Parathyroid adenoma (tissue), 2 donors: ENCODE measurements around the gene BICDL1.
"Not testable (repeated sequence)": the region's sequence is repeated elsewhere in the genome, so short reads cannot be mapped to it uniquely, and the experiment has no call there.

Source experiments
- H2AFZ ChIP-seq: fragments of 300-600 bp; sonication (generic); one replicate; pipeline ENCODE4 v1.7.0; 2017; ENCODE audit warnings: antibody characterized with exemption, mild to moderate bottlenecking
- H3K27ac ChIP-seq: fragments of 300-600 bp; sonication (generic); one replicate; pipeline ENCODE4 v1.7.0; 2017
- H3K27me3 ChIP-seq: fragments of 300-600 bp; sonication (generic); one replicate; pipeline ENCODE4 v1.7.0; 2017; ENCODE audit warnings: low read length; ENCODE audit not compliant: control insufficient read depth, insufficient read depth
- H3K36me3 ChIP-seq: fragments of 300-600 bp; sonication (generic); one replicate; pipeline ENCODE4 v1.7.0; 2017; ENCODE audit warnings: low read length; ENCODE audit not compliant: control insufficient read depth, insufficient read depth
- H3K4me1 ChIP-seq: fragments of 300-600 bp; sonication (generic); one replicate; pipeline ENCODE4 v1.7.0; 2017; ENCODE audit warnings: control low read depth
- H3K4me2 ChIP-seq: fragments of 300-600 bp; sonication (generic); one replicate; pipeline ENCODE4 v1.7.0; 2017; ENCODE audit warnings: low read length
- H3K4me3 ChIP-seq: fragments of 300-600 bp; sonication (generic); one replicate; pipeline ENCODE4 v1.7.0; 2017; ENCODE audit warnings: low read depth, low read length
- H3K79me2 ChIP-seq: fragments of 300-600 bp; sonication (generic); one replicate; pipeline ENCODE4 v1.7.0; 2017; ENCODE audit warnings: control low read depth
- H3K9ac ChIP-seq: fragments of 300-600 bp; sonication (generic); one replicate; pipeline ENCODE4 v1.7.0; 2017; ENCODE audit warnings: mild to moderate bottlenecking
- H3K9me3 ChIP-seq: fragments of 300-600 bp; sonication (generic); one replicate; pipeline ENCODE4 v1.7.0; 2017; ENCODE audit warnings: low read length; ENCODE audit not compliant: control insufficient read depth
- TF ChIP-seq, protein P1 (sequence below): fragments of 300-600 bp; sonication (generic); IDR thresholded peaks from one replicate; pipeline ENCODE4 v1.7.0; 2017; ENCODE audit warnings: antibody characterized with exemption, mild to moderate bottlenecking
- donor health status: primary hyperparathyroidism.

BICDL1 gene

DNA sequence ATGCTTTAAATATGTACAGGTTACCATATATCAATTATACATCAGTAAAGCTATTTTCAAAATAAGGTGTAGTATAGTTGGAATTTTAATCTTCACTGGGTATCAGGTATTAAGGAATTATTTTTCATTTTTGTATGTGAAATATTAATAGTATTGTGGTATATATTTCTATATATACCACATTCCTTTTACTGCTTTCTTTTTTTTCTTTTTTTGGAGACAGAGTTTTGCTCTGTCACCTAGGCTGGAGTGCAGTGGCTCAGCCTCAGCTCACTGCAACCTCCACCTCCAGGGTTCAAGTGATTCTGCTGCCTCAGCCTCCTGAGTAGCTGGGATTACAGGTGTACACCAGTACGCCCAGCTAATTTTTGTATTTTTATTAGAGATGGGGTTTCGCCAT is 36.6 kb downstream of the BICDL1 start:
- no peaks in the 10 kb centered on the region for H3K36me3 ChIP-seq
- no peak overlapping the region for H3K4me3 ChIP-seq
- H3K79me2 ChIP-seq: peaks cover 5% of the 10 kb centered on the region
- H3K4me2 ChIP-seq: no peak overlapping the region
- no peaks in the 10 kb centered on the region for H3K27me3 ChIP-seq
- no peak overlapping the region for H3K27ac ChIP-seq
- H3K4me1 ChIP-seq: no peaks in the 10 kb centered on the region
- no peaks in the 10 kb centered on the region for H3K9me3 ChIP-seq
- TF ChIP-seq, protein P1, sequence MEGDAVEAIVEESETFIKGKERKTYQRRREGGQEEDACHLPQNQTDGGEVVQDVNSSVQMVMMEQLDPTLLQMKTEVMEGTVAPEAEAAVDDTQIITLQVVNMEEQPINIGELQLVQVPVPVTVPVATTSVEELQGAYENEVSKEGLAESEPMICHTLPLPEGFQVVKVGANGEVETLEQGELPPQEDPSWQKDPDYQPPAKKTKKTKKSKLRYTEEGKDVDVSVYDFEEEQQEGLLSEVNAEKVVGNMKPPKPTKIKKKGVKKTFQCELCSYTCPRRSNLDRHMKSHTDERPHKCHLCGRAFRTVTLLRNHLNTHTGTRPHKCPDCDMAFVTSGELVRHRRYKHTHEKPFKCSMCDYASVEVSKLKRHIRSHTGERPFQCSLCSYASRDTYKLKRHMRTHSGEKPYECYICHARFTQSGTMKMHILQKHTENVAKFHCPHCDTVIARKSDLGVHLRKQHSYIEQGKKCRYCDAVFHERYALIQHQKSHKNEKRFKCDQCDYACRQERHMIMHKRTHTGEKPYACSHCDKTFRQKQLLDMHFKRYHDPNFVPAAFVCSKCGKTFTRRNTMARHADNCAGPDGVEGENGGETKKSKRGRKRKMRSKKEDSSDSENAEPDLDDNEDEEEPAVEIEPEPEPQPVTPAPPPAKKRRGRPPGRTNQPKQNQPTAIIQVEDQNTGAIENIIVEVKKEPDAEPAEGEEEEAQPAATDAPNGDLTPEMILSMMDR: no peak
- H2AFZ ChIP-seq: no peak overlapping the region
- H3K9ac ChIP-seq: no peak overlapping the region

DNA sequence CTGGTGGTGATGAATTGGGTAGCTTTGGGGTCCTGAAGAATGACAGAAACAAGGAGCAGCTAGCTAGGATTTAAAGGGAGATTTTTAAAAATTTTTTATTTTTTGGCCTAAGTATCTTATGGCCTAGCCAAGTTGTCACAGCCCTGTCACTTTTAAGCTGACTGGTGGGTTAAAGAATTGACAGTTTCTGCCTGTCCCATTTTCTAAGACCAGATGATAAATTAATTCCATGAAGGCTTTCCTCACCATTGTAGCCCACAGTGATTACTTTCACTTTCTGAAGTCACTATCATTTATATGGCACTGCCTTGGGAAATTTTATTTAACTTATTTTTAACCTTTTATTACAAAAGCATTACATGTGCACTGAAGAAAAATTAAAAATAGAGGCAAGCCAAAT is 43.2 kb downstream of the BICDL1 start:
- no peak overlapping the region for H3K4me2 ChIP-seq
- no peaks in the 10 kb centered on the region for H3K27me3 ChIP-seq
- TF ChIP-seq, protein P1: no peak
- H3K36me3 ChIP-seq: no peaks in the 10 kb centered on the region
- no peak overlapping the region for H3K4me3 ChIP-seq
- H3K9ac ChIP-seq: no peak overlapping the region
- H3K9me3 ChIP-seq: no peaks in the 10 kb centered on the region
- no peak overlapping the region for H3K27ac ChIP-seq
- no peaks in the 10 kb centered on the region for H3K79me2 ChIP-seq
- H3K4me1 ChIP-seq: no peaks in the 10 kb centered on the region
- no peak overlapping the region for H2AFZ ChIP-seq

DNA sequence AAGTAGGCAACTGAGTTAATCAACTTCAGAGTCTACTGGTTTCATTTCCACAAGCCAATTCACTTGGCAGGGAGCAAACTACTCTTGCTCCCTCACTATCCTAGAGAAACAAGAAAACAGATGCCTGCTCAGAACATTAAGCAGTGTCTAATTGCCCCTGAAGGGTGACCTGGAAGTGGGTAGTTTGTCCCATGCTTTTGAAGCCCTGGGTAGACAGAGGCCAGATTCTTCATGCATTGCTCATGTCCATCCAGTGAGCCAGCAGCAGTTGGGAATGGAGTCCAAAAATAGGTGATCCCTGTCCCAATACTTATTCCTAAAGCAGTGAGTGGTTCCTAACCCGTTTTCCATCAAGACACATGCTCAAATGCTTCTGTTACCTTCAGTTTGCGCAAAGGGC is 48.8 kb downstream of the BICDL1 start:
- Histone ChIP-seq H3K27me3 (no peaks in the 10 kb centered on the region), H3K4me2 (no peak overlapping the region), H3K4me1 (peaks cover 12% of the 10 kb centered on the region), H3K9me3 (no peaks in the 10 kb centered on the region), H2AFZ (no peak overlapping the region), H3K9ac (no peak overlapping the region), H3K36me3 (no peaks in the 10 kb centered on the region), H3K27ac (no peak overlapping the region), H3K4me3 (no peak overlapping the region), H3K79me2 (no peaks in the 10 kb centered on the region)
- TF ChIP-seq, protein P1: no peak

DNA sequence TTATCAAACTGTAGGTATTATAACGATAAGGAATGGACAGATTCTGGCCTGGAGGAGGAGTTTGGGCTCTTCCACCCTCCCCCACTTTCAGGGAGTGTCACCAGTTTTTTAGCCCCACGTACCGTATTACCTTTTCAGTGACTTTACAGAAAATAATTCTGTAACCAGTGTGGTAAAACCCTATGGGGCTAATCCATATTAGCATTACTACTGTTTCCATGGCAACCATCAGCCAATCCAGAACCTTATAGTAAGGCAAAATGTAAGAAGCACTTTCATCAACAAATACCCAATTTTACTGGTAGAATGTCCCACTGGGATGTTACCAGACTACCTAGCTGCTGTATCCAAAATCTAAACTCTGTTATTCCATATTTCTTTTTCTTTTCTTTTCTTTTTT is 50.7 kb downstream of the BICDL1 start:
- no peak overlapping the region for H2AFZ ChIP-seq
- H3K4me3 ChIP-seq: no peak overlapping the region
- no peak overlapping the region for H3K4me2 ChIP-seq
- H3K79me2 ChIP-seq: no peaks in the 10 kb centered on the region
- no peak overlapping the region for H3K27ac ChIP-seq
- TF ChIP-seq, protein P1: no peak
- H3K9me3 ChIP-seq: no peaks in the 10 kb centered on the region
- H3K9ac ChIP-seq: no peak overlapping the region
- H3K4me1 ChIP-seq: peaks cover 21% of the 10 kb centered on the region
- H3K36me3 ChIP-seq: no peaks in the 10 kb centered on the region
- H3K27me3 ChIP-seq: no peaks in the 10 kb centered on the region

DNA sequence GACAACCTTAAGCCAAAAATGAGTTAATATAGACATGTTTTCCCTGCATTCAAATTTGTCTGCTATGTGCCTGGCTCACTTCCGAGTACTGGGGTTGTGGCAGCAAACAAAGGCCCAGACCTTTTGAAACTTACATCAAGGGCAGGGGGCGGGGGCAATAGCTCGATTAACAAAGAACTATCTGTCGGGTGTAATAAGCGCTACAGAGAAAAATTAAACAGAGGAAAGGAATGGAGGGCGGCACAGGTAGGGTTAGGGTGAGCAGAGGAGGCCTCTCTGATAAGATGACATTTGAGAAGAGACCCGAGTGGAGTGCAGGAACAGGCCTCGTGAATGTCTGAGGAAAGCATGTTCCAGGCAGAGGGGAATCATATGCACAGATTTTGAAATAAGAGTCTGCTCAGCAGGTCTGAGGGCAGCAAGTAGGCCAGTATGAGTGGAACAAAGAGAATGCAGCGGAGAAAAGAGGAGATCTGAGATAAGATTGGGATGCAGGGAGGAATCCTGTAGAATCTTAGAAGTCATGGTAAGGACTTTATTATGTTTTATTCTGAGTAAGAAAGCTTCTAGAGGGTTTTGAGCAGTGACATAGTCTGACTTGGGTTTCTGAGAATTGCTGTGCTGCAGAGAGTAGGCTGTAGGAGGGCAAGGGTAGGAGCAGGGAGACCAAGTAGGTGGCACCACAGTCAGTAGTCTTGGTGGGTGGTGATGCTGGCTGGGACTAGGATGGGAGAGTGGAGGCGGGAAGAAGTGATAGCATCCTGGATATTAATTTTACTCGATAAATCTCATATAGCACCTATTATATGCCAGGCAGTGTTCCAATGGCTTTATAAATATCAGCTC is 52.6 kb downstream of the BICDL1 start:
- no peak overlapping the region for H3K9ac ChIP-seq
- no peak overlapping the region for H3K4me2 ChIP-seq
- peaks cover 21% of the 10 kb centered on the region for H3K4me1 ChIP-seq
- H3K27me3 ChIP-seq: no peaks in the 10 kb centered on the region
- H3K9me3 ChIP-seq: no peaks in the 10 kb centered on the region
- H2AFZ ChIP-seq: peak overlapping the region; percentile 67
- H3K4me3 ChIP-seq: no peak overlapping the region
- H3K79me2 ChIP-seq: peaks cover 2% of the 10 kb centered on the region
- TF ChIP-seq, protein P1: no peak
- H3K36me3 ChIP-seq: no peaks in the 10 kb centered on the region
- H3K27ac ChIP-seq: peak overlapping the region; percentile 71

DNA sequence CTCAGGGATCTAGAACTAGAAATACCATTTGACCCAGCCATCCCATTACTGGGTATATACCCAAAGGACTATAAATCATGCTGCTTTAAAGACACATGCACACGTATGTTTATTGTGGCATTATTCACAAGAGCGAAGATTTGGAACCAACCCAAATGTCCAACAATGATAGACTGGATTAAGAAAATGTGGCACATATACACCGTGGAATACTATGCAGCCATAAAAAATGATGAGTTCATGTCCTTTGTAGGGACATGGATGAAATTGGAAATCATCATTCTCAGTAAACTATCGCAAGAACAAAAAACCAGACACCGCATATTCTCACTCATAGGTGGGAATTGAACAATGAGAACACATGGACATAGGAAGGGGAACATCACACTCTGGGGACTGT is 56.3 kb downstream of the BICDL1 start:
- not testable (repeated sequence) for H3K27ac ChIP-seq, H3K9ac ChIP-seq, H3K9me3 ChIP-seq, H2AFZ ChIP-seq, H3K27me3 ChIP-seq, H3K4me3 ChIP-seq, H3K36me3 ChIP-seq, H3K4me2 ChIP-seq, H3K79me2 ChIP-seq
- H3K4me1 ChIP-seq: peaks cover 21% of the 10 kb centered on the region
